Endodermal cell (in vitro differentiated cells): Measurements from ENCODE around the gene TUB. TPM values are rescaled to one million over a fixed set of nuclear protein-coding genes. Genes with fewer than 3 reads are reported as not detected.

Experiments used
- DNase-seq: peaks from one replicate; pipeline ENCODE4 v3.0.0-alpha.2; 2017
- H3K27ac ChIP-seq: 2 replicates; pipeline ENCODE4 v1.5.1; 2013; ENCODE audit warnings: mild to moderate bottlenecking, low read depth, low read length, moderate library complexity
- H3K27me3 ChIP-seq: 2 replicates; pipeline ENCODE4 v1.6.1; 2013; ENCODE audit warnings: mild to moderate bottlenecking, low read length, moderate library complexity; ENCODE audit not compliant: insufficient read depth, control insufficient read depth, poor library complexity, severe bottlenecking
- H3K36me3 ChIP-seq: 2 replicates; pipeline ENCODE4 v1.7.0; 2013; ENCODE audit warnings: mild to moderate bottlenecking, low read length, moderate library complexity; ENCODE audit not compliant: control insufficient read depth, insufficient read depth
- H3K4me1 ChIP-seq: one replicate; pipeline ENCODE4 v1.7.0; 2013; ENCODE audit warnings: low read length; ENCODE audit not compliant: control insufficient read depth, insufficient read depth
- H3K4me3 ChIP-seq: 2 replicates; pipeline ENCODE4 v1.5.1; 2013; ENCODE audit warnings: mild to moderate bottlenecking, low read length, moderate library complexity
- H3K9ac ChIP-seq: 2 replicates; pipeline ENCODE4 v1.6.1; 2013; ENCODE audit warnings: mild to moderate bottlenecking, low read length, moderate library complexity; ENCODE audit not compliant: poor library complexity, severe bottlenecking; ENCODE audit errors: extremely low read depth
- H3K9me3 ChIP-seq: 2 replicates; pipeline ENCODE4 v1.6.1; 2013; ENCODE audit warnings: mild to moderate bottlenecking, low read length, moderate library complexity; ENCODE audit not compliant: control insufficient read depth
- H3K27ac Mint-ChIP-seq: 2 replicates; pipeline ENCODE4 v1.8.0; 2020; ENCODE audit warnings: mixed read lengths
- H3K27me3 Mint-ChIP-seq: 2 replicates; pipeline ENCODE4 v1.8.0; 2021; ENCODE audit warnings: mild to moderate bottlenecking, mixed read lengths; ENCODE audit not compliant: insufficient read depth
- H3K36me3 Mint-ChIP-seq: 2 replicates; pipeline ENCODE4 v1.8.0; 2020; ENCODE audit warnings: low read depth, mixed read lengths
- H3K4me1 Mint-ChIP-seq: 2 replicates; pipeline ENCODE4 v1.8.0; 2020; ENCODE audit warnings: mixed read lengths
- H3K4me3 Mint-ChIP-seq: 2 replicates; pipeline ENCODE4 v1.8.0; 2020; ENCODE audit warnings: mild to moderate bottlenecking, moderate library complexity, mixed read lengths
- H3K9me3 Mint-ChIP-seq: 2 replicates; pipeline ENCODE4 v1.8.0; 2020; ENCODE audit warnings: mild to moderate bottlenecking, mixed read lengths
- WGBS, 2 experiments: methylation state at CpG; one replicate each; pipeline versions ENCODE4 v1.1.5 to v1.1.7; 2013; ENCODE audit warnings: missing lambda C conversion rate in 2 of 2, mixed read lengths in 1 of 2; ENCODE audit not compliant: insufficient coverage in 1 of 2, insufficient read length in 1 of 2; 5-methylcytosine and 5-hydroxymethylcytosine counted together
- total RNA-seq, 2 donors: library from RNA; stranded (reverse); fragmentation: NEBNext Ultra II Directional in 1 of 2; extraction: Animal tissue kit (Norgen Biotek cat#: 25700) in 1 of 2; gene quantifications; 2 replicates in 1 of 2; 3 replicates in 1 of 2; pipeline ENCODE4 v1.2.1, GENCODE V29; 2021
- TF ChIP-seq, protein P1 (sequence below): fragments of 200-600 bp; sonication (generic); conservative IDR thresholded peaks from 2 replicates; pipeline ENCODE4 v1.5.0; 2021; ENCODE audit warnings: antibody characterized with exemption, mild to moderate bottlenecking

Gene TUB
- total RNA-seq, 2 donors from 2014 or later: 15.8 to 29.9 TPM

GRCh38 chr11:8092587-8093424, 11.8 kb downstream of the TUB start:
- WGBS, 2 experiments: 71 to 79% methylated on average over 4 to 11 of the region's 11 CpGs
- no peaks in the 10 kb centered on the region for H3K27me3 ChIP-seq
- peaks cover 3% of the 10 kb centered on the region for H3K36me3 ChIP-seq
- H3K4me1 ChIP-seq: peaks cover 3% of the 10 kb centered on the region
- H3K4me3 Mint-ChIP-seq: no peak overlapping the region
- no peak overlapping the region for H3K9ac ChIP-seq
- peak; percentile 90 for DNase-seq
- TF ChIP-seq, protein P1, sequence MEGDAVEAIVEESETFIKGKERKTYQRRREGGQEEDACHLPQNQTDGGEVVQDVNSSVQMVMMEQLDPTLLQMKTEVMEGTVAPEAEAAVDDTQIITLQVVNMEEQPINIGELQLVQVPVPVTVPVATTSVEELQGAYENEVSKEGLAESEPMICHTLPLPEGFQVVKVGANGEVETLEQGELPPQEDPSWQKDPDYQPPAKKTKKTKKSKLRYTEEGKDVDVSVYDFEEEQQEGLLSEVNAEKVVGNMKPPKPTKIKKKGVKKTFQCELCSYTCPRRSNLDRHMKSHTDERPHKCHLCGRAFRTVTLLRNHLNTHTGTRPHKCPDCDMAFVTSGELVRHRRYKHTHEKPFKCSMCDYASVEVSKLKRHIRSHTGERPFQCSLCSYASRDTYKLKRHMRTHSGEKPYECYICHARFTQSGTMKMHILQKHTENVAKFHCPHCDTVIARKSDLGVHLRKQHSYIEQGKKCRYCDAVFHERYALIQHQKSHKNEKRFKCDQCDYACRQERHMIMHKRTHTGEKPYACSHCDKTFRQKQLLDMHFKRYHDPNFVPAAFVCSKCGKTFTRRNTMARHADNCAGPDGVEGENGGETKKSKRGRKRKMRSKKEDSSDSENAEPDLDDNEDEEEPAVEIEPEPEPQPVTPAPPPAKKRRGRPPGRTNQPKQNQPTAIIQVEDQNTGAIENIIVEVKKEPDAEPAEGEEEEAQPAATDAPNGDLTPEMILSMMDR: peak; percentile 81
- H3K9me3 Mint-ChIP-seq: no peaks in the 10 kb centered on the region
- H3K9me3 ChIP-seq: no peaks in the 10 kb centered on the region
- no peak overlapping the region for H3K27ac ChIP-seq
- peaks cover 10% of the 10 kb centered on the region for H3K36me3 Mint-ChIP-seq
- peaks cover 17% of the 10 kb centered on the region for H3K4me1 Mint-ChIP-seq
- H3K4me3 ChIP-seq: no peak overlapping the region
- no peak overlapping the region for H3K27ac Mint-ChIP-seq
- H3K27me3 Mint-ChIP-seq: no peaks in the 10 kb centered on the region

DNA sequence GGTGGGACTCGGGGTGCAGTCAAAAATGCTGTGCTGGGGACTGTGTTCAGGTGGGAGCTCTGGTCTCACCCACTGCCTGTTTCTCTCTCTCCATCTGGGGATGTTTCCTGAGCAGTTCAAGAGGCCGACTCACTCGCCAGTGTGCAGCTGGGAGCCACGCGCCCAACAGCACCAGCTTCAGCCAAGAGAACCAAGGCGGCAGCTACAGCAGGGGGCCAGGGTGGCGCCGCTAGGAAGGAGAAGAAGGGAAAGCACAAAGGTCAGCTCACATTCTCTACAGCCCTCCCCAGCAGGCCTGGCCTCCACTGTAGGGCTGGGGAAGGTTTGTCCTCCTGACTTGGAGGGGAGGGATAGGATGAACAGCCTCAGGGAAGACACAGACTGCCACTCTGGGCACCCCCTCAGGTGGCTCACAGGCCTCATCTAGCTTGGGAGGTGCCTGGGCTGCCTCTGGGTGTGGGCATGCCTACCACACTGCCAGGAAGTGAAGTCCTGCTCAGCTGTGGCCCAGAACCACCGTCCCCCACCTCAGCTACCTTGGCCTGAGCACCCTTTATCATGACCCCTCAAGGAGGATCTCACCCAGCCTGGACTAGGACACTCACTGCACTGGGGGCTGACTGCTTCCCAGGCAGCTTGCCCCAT, 13.0 kb downstream of the TUB start:
- Histone ChIP-seq H3K4me1 (peaks cover 13% of the 10 kb centered on the region), H3K9me3 (no peaks in the 10 kb centered on the region), H3K27me3 (no peaks in the 10 kb centered on the region), H3K9ac (no peak overlapping the region), H3K36me3 (peaks cover 3% of the 10 kb centered on the region), H3K27ac (no peak overlapping the region), H3K4me3 (no peak overlapping the region)
- H3K4me3 Mint-ChIP-seq: no peak overlapping the region
- TF ChIP-seq, protein P1: no peak
- 96 to 100% methylated on average over 1 to 9 of the region's 9 CpGs for WGBS, 2 experiments
- H3K27ac Mint-ChIP-seq: peak overlapping the region; percentile 11
- H3K4me1 Mint-ChIP-seq: peaks cover 30% of the 10 kb centered on the region
- H3K9me3 Mint-ChIP-seq: no peaks in the 10 kb centered on the region
- no peaks in the 10 kb centered on the region for H3K27me3 Mint-ChIP-seq
- peaks cover 10% of the 10 kb centered on the region for H3K36me3 Mint-ChIP-seq
- peak; percentile 17 for DNase-seq

- no peaks in the 10 kb centered on the region for H3K9me3 Mint-ChIP-seq
- Histone ChIP-seq H3K36me3 (peaks cover 3% of the 10 kb centered on the region), H3K9ac (no peak overlapping the region), H3K4me1 (peaks cover 13% of the 10 kb centered on the region), H3K9me3 (no peaks in the 10 kb centered on the region), H3K27ac (no peak overlapping the region), H3K27me3 (no peaks in the 10 kb centered on the region), H3K4me3 (no peak overlapping the region)
- H3K36me3 Mint-ChIP-seq: peaks cover 10% of the 10 kb centered on the region
- H3K27ac Mint-ChIP-seq: no peak overlapping the region
- DNase-seq: peak; percentile 15
- peaks cover 30% of the 10 kb centered on the region for H3K4me1 Mint-ChIP-seq
- no peaks in the 10 kb centered on the region for H3K27me3 Mint-ChIP-seq
- TF ChIP-seq, protein P1: no peak
- no peak overlapping the region for H3K4me3 Mint-ChIP-seq
- WGBS, 2 experiments: 91 to 95% methylated on average over 11 of the region's 11 CpGs
These were observed 13.6 kb downstream of the TUB start for GRCh38 chr11:8094656-8095055.
